ENCODE data around the gene MAD1L1. TPM values are rescaled to one million over a fixed set of nuclear protein-coding genes. Genes with fewer than 3 reads are reported as not detected.

The MAD1L1 gene
- total and polyA plus RNA-seq, 10 donors = 47.3 to 118 (median 68.2) TPM

DNA sequence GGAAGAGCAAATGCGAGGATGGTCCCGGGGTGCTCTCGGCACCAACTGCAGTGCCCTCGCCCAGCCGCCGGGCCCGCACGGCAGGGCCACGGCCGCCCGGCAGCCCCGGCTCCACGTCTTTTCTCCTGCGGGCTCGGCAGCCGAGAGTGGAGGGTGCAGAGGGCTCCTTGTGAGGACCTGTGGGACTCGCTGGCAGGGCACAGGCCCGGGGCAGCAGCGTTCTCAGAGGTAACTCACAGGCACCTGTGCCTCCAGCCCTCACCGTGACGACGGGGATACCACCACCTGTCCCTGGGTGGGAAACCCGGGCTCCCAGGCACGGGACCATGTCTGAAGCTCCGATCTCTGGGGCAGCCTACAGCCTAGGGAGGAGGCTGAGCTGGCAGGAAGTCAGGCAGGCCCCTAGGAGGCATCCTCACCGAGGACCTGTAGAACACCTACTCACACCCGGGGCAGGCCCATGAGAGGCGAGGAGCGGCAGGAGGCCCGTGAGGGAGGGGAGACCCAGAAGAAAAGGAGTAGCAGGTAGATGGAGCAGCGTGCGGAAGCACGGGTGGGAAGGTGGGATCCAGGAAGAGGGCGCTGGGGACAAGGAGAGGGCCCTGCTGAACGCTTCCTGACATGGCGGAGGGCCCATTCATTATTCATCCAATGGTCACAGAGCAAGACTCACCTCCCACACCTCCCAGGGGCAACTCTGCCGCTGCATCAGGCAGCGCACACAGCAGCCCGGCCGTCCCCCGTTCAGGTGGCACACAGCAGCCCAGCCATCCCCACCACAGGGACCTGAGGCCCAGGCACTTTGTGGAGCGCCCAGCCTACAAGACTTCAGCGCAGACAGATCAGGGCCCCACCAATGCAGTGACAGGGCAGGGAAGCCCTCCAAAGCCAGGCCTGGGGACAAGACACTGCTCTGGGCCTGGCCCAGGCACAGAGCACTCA is 244.9 kb downstream of the MAD1L1 start:
- H3K27ac ChIP-seq = peak overlapping the region in 3 of 8 donors; percentile 47 to 83 (median 65)
- WGBS, 5 donors = 92 to 98% (median 95%) methylated on average over 26 to 43 of the region's 43 CpGs
- DNase-seq = no peak
- no peak for TF ChIP-seq POLR2A (IDR thresholded peaks at IDR 0.05)
- peaks cover 0 to 39% (median 10%) of the 10 kb centered on the region in 6 donors for H3K4me1 ChIP-seq
- H3K4me3 ChIP-seq = no peak overlapping the region
- no peaks in the 10 kb centered on the region for H3K27me3 ChIP-seq (replicated peaks in 1 of 7)
- peaks cover 0 to 23% (median 0%) of the 10 kb centered on the region in 6 donors for H3K36me3 ChIP-seq
- intact Hi-C loops (cut with DNase I; ENCODE audit: low total_unique reads) = no loop called here
- no peaks in the 10 kb centered on the region for H3K9me3 ChIP-seq

DNA sequence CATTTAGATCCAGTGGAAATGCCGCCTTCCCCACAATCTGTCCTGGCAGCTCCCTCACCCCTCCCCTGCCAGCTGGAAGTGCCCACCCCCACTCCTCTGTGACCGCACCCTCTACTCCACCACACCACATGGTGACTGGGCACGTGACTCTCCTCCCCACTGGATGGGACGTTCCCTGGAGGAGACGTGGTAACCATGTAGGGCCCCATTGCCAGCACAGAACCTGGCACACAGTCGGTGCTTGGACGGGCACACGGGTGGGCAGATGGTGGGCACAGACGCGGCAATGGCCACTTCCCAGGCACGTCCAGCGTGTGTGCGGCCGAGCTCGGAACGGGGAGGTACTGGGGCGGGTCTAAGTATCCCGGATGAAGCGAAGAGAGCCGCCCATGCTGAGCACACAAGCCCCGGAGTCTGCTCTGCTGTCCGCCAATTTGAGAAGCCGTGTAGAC is 245.6 kb downstream of the MAD1L1 start:
- WGBS, 5 donors = 91 to 97% (median 96%) methylated on average over 20 to 23 of the region's 23 CpGs
- intact Hi-C loops (cut with DNase I; ENCODE audit: low total_unique reads) = no loop called here
- no peaks in the 10 kb centered on the region for H3K27me3 ChIP-seq (replicated peaks in 1 of 7)
- H3K36me3 ChIP-seq = peaks cover 0 to 23% (median 0%) of the 10 kb centered on the region in 6 donors
- peak overlapping the region in 4 of 8 donors; percentile 18 to 83 (median 56) for H3K27ac ChIP-seq
- TF ChIP-seq POLR2A (IDR thresholded peaks at IDR 0.05) (no peak), POLR2AphosphoS5 (IDR thresholded peaks at IDR 0.05) (no peak)
- TF ChIP-seq, protein P1, sequence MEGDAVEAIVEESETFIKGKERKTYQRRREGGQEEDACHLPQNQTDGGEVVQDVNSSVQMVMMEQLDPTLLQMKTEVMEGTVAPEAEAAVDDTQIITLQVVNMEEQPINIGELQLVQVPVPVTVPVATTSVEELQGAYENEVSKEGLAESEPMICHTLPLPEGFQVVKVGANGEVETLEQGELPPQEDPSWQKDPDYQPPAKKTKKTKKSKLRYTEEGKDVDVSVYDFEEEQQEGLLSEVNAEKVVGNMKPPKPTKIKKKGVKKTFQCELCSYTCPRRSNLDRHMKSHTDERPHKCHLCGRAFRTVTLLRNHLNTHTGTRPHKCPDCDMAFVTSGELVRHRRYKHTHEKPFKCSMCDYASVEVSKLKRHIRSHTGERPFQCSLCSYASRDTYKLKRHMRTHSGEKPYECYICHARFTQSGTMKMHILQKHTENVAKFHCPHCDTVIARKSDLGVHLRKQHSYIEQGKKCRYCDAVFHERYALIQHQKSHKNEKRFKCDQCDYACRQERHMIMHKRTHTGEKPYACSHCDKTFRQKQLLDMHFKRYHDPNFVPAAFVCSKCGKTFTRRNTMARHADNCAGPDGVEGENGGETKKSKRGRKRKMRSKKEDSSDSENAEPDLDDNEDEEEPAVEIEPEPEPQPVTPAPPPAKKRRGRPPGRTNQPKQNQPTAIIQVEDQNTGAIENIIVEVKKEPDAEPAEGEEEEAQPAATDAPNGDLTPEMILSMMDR (IDR thresholded peaks at IDR 0.05 in 8 of 11, conservative IDR thresholded peaks at IDR 0.05 in 3 of 11) = no peak
- H3K9me3 ChIP-seq = no peaks in the 10 kb centered on the region
- peaks cover 0 to 34% (median 10%) of the 10 kb centered on the region in 6 donors for H3K4me1 ChIP-seq
- no peak overlapping the region for H3K4me3 ChIP-seq
- DNase-seq = no peak

- peak; percentile 73 for DNase-seq
- intact Hi-C loops (cut with DNase I; ENCODE audit: low total_unique reads) = no loop called here
- Histone ChIP-seq H3K4me1 (peaks cover 0 to 34% (median 10%) of the 10 kb centered on the region in 6 donors), H3K27me3 (replicated peaks in 1 of 7) (no peaks in the 10 kb centered on the region), H3K27ac (peak overlapping the region in 5 of 8 donors; percentile 13 to 83 (median 47)), H3K9me3 (no peaks in the 10 kb centered on the region), H3K36me3 (peaks cover 0 to 23% (median 0%) of the 10 kb centered on the region in 6 donors), H3K4me3 (no peak overlapping the region)
- TF ChIP-seq POLR2A (IDR thresholded peaks at IDR 0.05) (no peak), POLR2AphosphoS5 (IDR thresholded peaks at IDR 0.05) (peak in 2 of 3 donors; percentile 10 to 18)
- TF ChIP-seq, protein P1 (IDR thresholded peaks at IDR 0.05 in 8 of 11, conservative IDR thresholded peaks at IDR 0.05 in 3 of 11) = no peak
- WGBS, 5 donors = 88 to 93% (median 92%) methylated on average over 31 of the region's 31 CpGs
Observed at GRCh38 chr7:1986366-1987083, 246.2 kb downstream of the MAD1L1 start.

DNA sequence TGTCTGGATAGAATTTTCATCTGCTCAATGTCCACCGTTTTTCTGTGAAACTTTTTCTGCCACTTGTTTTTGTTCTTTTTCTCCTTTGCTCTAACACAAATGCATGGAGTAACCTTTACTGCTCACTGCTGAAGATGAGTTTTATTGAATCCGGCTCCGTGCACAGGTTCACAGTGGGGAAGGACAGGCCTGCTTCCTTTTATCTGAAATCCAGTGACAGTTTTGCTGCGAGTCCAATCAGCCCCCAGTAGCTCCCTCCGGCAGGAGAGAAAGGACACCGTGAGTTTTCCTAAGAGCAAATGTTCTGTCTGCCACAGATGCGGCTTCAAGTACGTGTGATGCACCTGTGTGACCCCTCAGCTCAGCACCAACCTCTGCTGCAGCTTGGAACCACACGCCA is 246.8 kb downstream of the MAD1L1 start:
- no peak overlapping the region for H3K4me3 ChIP-seq
- H3K27ac ChIP-seq = peak overlapping the region in 2 of 8 donors; percentile 65 to 83
- intact Hi-C loops (cut with DNase I; ENCODE audit: low total_unique reads) = no loop called here
- no peak for DNase-seq
- H3K4me1 ChIP-seq = peaks cover 0 to 38% (median 10%) of the 10 kb centered on the region in 6 donors
- H3K36me3 ChIP-seq = peaks cover 0 to 23% (median 0%) of the 10 kb centered on the region in 6 donors
- H3K9me3 ChIP-seq = no peaks in the 10 kb centered on the region
- WGBS, 5 donors = 94 to 99% (median 96%) methylated on average over 6 to 9 of the region's 9 CpGs
- H3K27me3 ChIP-seq (replicated peaks in 1 of 7) = no peaks in the 10 kb centered on the region
- TF ChIP-seq, protein P1 (IDR thresholded peaks at IDR 0.05 in 8 of 11, conservative IDR thresholded peaks at IDR 0.05 in 3 of 11) = no peak
- TF ChIP-seq POLR2A (IDR thresholded peaks at IDR 0.05) (no peak), POLR2AphosphoS5 (IDR thresholded peaks at IDR 0.05) (no peak)
